Ovary (tissue), 3 donors: ENCODE data around the gene KCNK5.

Experiments
- CTCF ChIP-seq, 3 donors: fragments of 450-650 bp in 2 of 3; fragments of 200-600 bp in 1 of 3; IDR thresholded peaks; one replicate each; pipeline versions ENCODE4 v1.5.1 to v1.8.0; 2016 to 2022; ENCODE audit warnings: antibody characterized with exemption in 3 of 3, mild to moderate bottlenecking in 1 of 3
- EP300 ChIP-seq: sonication (generic); formaldehyde crosslinking; IDR thresholded peaks from one replicate; pipeline ENCODE4 v1.6.1; 2017; ENCODE audit warnings: antibody characterized with exemption
- POLR2A ChIP-seq: fragments of 450-650 bp; IDR thresholded peaks from one replicate; pipeline ENCODE4 v1.6.1; 2017; ENCODE audit warnings: antibody characterized with exemption, mild to moderate bottlenecking, moderate library complexity
- donor health status: DM: no; HTN: no; CAD: no.

- TF ChIP-seq CTCF (IDR thresholded peaks at IDR 0.05), result no peak
- TF ChIP-seq POLR2A, result no peak
- TF ChIP-seq EP300, result no peak
These were observed 25.8 kb upstream of the KCNK5 start for GRCh38 chr6:39254999-39255535.
